Endometrium (tissue), 2 donors: ENCODE results near the gene ATG16L2.
"Not testable (repeated sequence)": the region's sequence is repeated elsewhere in the genome, so short reads cannot be mapped to it uniquely, and the experiment has no call there.

Experiments used
- FAIRE-seq: peaks from 2 replicates; lab custom pipeline; 2012; peaks lifted over from hg19 to GRCh38; lab: Jason Lieb, UNC
- donor health status: control.
- donor health status: control.

ATG16L2 gene

GRCh38 chr11:72806378-72806777, 7.8 kb upstream of the ATG16L2 start:
- not testable (repeated sequence) for FAIRE-seq

- no peak for FAIRE-seq
Observed at GRCh38 chr11:72807021-72807693, 7.1 kb upstream of the ATG16L2 start.

DNA sequence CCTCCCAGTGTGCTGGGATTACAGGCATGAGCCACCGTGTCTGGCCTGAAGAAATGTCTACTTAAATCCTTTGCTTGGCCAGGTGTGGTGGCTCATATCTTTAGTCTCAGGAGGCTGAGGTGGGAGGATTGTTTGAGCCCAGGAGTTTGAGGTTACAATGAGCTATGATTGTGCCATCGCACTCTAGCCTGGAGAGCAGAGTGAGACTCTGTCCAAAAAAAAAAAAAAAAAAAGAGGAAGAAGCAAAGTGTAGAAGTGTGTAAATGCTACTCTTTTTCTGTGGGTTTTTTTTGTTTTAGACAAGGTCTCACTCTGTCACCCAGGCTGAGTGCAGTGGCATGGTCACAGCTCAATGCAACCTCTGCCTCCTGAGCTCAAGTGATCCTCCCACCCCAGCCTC, 6.4 kb upstream of the ATG16L2 start:
- no peak for FAIRE-seq

GRCh38 chr11:72808331-72808798, 5.8 kb upstream of the ATG16L2 start:
- no peak for FAIRE-seq

DNA sequence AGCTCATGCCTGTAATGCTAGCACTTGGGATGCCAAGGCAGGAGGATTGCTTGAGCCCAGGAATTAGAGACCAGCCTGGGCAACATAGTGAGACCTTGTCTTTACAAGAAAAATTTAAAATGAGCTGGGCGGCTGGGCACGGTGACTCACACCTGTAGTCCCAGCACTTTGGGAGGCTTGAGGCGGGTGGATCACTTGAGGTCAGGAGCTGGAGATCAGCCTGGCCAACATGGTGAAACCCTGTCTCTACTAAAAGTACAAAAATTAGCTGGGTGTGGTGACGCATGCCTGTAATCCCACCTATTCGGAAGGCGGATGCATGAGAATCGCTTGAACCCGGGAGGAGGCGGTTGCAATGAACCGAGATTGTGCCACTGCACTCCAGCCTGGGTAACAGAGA, 2.5 kb upstream of the ATG16L2 start:
- not testable (repeated sequence) for FAIRE-seq

- FAIRE-seq, result no peak
Observed at GRCh38 chr11:72812604-72812966, 1.6 kb upstream of the ATG16L2 start.

GRCh38 chr11:72812967-72813739, 1.1 kb upstream of the ATG16L2 start:
- no peak for FAIRE-seq

- no peak for FAIRE-seq
Observed at GRCh38 chr11:72813740-72814285, 398 bp upstream of the ATG16L2 start.

- no peak for FAIRE-seq
Observed at GRCh38 chr11:72815110-72815618, 953 bp downstream of the ATG16L2 start.

GRCh38 chr11:72816404-72816990, 2.3 kb downstream of the ATG16L2 start:
- FAIRE-seq, result no peak

DNA sequence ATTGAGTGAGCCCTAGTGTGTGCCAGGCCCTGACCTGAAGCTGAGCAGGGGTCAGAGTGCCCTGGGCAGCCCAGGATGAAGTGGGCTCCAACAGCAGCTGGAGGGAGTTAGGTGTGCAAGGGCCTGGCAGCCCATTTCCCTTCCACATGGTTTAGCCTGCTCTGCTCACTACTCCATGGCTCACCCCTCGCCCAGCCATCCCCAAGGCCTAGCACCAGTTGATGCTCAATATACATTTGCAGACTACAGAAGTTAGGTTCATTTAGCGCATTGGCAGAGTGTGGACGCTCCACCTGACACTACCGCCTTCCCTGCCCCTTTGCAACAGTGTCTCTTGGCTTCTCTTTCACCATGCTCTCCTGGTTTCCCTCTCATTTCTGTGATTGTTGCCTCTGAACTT, 3.8 kb downstream of the ATG16L2 start:
- FAIRE-seq, result no peak

- no peak for FAIRE-seq
Observed at GRCh38 chr11:72818971-72819370, 4.8 kb downstream of the ATG16L2 start.

- FAIRE-seq, result no peak
Observed at GRCh38 chr11:72820439-72821139, 6.4 kb downstream of the ATG16L2 start.

- no peak for FAIRE-seq
Observed at GRCh38 chr11:72821221-72821919, 7.2 kb downstream of the ATG16L2 start.

DNA sequence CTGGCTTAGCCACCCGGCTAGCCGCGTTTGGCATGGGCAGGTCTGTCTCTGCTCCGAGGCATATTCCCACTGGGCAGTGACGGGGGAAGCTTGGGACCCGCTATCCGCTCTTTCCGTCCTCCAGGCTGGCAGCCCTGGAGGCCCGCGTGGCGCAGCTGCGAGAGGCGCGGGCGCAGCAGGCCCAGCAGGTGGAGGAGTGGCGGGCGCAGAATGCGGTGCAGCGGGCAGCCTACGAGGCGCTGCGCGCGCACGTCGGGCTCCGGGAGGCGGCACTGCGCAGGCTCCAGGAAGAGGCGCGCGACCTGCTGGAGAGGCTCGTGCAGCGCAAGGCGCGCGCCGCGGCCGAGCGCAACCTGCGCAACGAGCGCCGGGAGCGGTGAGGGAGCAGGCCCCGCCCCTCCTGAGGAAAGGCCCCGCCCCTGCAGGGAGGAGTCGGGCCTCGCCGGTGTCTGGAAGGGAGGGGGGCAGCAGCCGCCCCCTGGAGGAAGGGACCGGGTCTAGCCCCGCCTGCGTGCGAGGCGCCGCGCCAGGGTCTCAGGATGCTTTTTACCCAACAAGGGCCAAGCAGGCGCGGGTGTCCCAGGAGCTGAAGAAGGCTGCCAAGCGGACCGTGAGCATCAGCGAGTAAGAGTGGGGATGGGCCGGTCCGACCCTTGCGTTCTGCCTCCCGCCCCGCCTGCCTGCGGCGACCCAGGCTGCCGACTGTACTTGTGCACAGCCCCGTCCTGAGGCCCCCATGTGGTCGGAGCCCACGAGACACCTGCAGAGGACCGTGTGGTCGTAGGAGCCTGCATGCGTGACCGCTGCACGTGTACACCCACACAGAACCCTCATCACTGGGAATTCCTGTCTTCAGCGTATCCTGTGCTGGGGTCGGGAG, 7.9 kb downstream of the ATG16L2 start:
- no peak for FAIRE-seq

DNA sequence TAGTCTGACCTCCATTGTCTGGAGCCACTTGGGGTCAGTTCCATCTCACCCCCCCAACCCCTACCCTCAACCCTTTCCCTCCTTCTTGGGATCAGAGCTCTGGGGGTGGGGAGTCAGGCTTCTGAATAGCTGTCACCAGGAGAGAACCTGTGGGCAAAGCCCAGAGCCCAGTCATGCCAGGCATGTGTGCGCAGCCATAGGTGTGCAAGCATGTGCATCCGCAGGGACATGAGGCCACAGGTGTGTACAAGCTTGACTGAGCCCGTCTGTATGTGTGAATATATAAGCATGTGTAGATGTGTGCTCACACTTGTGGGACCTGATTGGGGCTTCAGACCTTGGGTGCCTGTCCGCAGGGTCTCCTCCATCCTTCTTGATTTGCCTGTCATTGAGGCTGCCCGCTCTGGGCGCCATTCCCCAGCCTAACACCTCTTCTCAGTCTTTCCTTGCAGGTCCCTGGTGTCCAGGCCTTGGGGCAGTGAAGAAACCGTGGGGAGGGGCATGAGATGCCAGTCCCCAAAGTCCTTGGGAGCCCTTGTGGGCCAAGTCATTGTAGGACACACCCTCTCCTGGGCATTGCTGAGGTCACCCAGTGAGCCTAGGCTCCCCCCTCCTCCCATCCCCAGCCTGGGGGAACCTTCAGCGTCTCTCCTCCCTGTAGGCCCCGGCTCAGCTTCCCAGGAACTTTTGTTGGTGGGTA, 9.0 kb downstream of the ATG16L2 start:
- no peak for FAIRE-seq

- no peak for FAIRE-seq
Observed at GRCh38 chr11:72824020-72824419, 9.8 kb downstream of the ATG16L2 start.

DNA sequence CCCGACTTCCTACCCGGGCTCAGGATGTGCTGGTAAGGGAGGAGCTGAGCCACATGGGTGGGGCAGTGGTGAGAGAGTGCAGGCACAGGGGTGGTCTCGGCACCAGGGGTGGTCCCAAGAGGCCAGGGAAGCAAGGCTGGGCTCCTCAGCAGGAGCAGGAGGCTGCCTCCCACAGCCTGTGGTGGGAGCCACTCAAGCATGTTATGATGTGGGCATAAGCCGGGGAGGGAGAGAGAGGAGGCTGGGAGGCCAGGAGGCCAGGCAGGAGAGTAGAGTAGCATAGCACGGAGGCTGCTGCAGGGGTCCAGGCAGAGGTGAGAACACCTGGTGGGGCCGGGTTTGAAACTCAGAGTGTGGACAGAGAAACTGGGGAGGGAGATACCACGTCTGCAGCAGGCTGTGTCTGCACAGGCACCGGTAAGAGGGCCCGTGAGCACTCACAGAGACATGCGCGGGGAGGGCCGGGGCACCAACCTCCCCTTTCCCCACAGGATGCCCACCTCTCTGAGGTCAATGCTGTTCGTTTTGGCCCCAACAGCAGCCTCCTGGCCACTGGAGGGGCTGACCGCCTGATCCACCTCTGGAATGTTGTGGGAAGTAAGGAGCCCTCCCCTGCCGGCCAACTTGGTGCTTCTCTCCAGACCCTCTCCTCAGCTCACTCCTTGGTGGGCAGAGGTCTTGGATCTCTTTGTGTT, 10.7 kb downstream of the ATG16L2 start:
- no peak for FAIRE-seq

GRCh38 chr11:72825661-72826060, 11.4 kb downstream of the ATG16L2 start:
- FAIRE-seq, result no peak
